HFFc6 (cell line): ENCODE measurements around the gene SRPK2. TPM values are rescaled to one million over a fixed set of nuclear protein-coding genes. Genes with fewer than 3 reads are reported as not detected.

ENCODE experiments used
- DNase-seq: peaks from one replicate; pipeline ENCODE4 v3.0.0-alpha.2; 2018
- H3K27ac Mint-ChIP-seq: 2 replicates; pipeline ENCODE4 v1.8.0; 2020; ENCODE audit warnings: mild to moderate bottlenecking, mixed read lengths
- H3K27me3 Mint-ChIP-seq: 2 replicates; pipeline ENCODE4 v1.8.0; 2021; ENCODE audit warnings: mild to moderate bottlenecking, moderate library complexity, mixed read lengths; ENCODE audit not compliant: insufficient read depth
- H3K36me3 Mint-ChIP-seq: 2 replicates; pipeline ENCODE4 v1.8.0; 2021; ENCODE audit warnings: low read depth, mixed read lengths
- H3K4me1 Mint-ChIP-seq: 2 replicates; pipeline ENCODE4 v1.8.0; 2020; ENCODE audit warnings: low read depth, mixed read lengths
- H3K4me3 Mint-ChIP-seq: 2 replicates; pipeline ENCODE4 v1.8.0; 2020; ENCODE audit warnings: mild to moderate bottlenecking, moderate library complexity, mixed read lengths
- H3K9me3 Mint-ChIP-seq: 2 replicates; pipeline ENCODE4 v1.8.0; 2020; ENCODE audit warnings: mild to moderate bottlenecking, mixed read lengths
- total RNA-seq, 6 experiments: library from RNA; stranded (reverse); fragmentation: NEBNext Ultra II Directional; extraction: Animal tissue kit (Norgen Biotek cat#: 25700); gene quantifications; 2 replicates in 1 of 6; 3 replicates in 5 of 6; pipeline ENCODE4 v1.2.3, GENCODE V29; 2021
- TF ChIP-seq, protein P1 (sequence below): fragments of 200-600 bp; sonication (generic); IDR thresholded peaks from 2 replicates; pipeline ENCODE4 v1.5.0; 2021; ENCODE audit warnings: antibody characterized with exemption, mild to moderate bottlenecking

The SRPK2 gene
- total RNA-seq, 6 experiments from 2014 or later = 45.2 to 49.3 (median 46.7) TPM

DNA sequence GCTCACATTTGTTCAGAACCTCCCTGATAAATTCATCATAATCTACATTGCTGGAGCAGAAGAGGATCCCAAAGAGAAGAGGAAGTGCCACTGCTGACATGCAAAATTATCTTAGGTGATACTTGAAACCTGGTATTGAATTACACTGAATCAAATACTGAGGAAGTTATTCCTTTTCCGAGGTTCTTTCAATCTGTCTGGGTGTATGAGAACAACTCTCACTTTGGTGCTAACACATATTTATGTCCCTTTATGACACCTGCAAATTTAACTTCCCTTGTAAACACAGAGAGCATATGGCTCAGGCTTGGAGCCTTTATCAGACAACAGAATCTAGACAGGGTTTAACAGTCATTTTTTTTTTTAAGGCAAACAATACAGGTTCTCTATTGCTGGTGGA lies 131.4 kb downstream of the SRPK2 start:
- DNase-seq = no peak
- H3K4me1 Mint-ChIP-seq = peaks cover 28% of the 10 kb centered on the region
- no peak overlapping the region for H3K27ac Mint-ChIP-seq
- H3K4me3 Mint-ChIP-seq = no peak overlapping the region
- H3K9me3 Mint-ChIP-seq = peaks cover 15% of the 10 kb centered on the region
- no peaks in the 10 kb centered on the region for H3K27me3 Mint-ChIP-seq
- peaks cover 11% of the 10 kb centered on the region for H3K36me3 Mint-ChIP-seq
- TF ChIP-seq, protein P1, sequence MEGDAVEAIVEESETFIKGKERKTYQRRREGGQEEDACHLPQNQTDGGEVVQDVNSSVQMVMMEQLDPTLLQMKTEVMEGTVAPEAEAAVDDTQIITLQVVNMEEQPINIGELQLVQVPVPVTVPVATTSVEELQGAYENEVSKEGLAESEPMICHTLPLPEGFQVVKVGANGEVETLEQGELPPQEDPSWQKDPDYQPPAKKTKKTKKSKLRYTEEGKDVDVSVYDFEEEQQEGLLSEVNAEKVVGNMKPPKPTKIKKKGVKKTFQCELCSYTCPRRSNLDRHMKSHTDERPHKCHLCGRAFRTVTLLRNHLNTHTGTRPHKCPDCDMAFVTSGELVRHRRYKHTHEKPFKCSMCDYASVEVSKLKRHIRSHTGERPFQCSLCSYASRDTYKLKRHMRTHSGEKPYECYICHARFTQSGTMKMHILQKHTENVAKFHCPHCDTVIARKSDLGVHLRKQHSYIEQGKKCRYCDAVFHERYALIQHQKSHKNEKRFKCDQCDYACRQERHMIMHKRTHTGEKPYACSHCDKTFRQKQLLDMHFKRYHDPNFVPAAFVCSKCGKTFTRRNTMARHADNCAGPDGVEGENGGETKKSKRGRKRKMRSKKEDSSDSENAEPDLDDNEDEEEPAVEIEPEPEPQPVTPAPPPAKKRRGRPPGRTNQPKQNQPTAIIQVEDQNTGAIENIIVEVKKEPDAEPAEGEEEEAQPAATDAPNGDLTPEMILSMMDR = no peak

DNA sequence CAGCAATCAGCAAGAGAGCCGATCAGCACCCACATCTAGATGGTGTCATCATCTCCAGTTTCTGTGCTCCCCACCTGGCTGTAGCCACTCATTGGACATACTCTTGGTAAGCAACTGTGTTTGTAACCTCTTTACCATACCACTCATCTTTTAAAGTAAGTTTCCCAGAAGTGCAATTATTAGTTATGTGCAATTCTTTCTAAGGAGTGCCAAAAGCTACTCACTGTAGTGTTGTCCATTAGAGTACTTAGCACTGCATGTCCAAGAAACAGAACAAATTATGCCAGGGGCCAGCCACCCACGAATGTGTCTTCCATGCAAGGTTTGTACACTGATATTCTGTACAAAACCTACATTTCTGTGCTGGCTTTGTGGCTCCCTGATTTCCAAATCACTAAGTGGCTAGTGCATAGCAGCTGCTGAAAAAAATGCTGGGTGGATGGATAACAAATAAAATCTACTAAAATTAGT lies 131.9 kb downstream of the SRPK2 start:
- no peak overlapping the region for H3K4me3 Mint-ChIP-seq
- no peak for DNase-seq
- TF ChIP-seq, protein P1 = no peak
- H3K9me3 Mint-ChIP-seq = peaks cover 15% of the 10 kb centered on the region
- H3K36me3 Mint-ChIP-seq = peaks cover 11% of the 10 kb centered on the region
- no peaks in the 10 kb centered on the region for H3K27me3 Mint-ChIP-seq
- H3K27ac Mint-ChIP-seq = no peak overlapping the region
- H3K4me1 Mint-ChIP-seq = peaks cover 29% of the 10 kb centered on the region

GRCh38 chr7:105250706-105251105 lies 138.0 kb downstream of the SRPK2 start:
- DNase-seq = no peak
- TF ChIP-seq, protein P1 = no peak
- Mint-ChIP-seq H3K36me3 (no peaks in the 10 kb centered on the region), H3K27ac (no peak overlapping the region), H3K27me3 (no peaks in the 10 kb centered on the region), H3K4me1 (peaks cover 25% of the 10 kb centered on the region), H3K4me3 (no peak overlapping the region), H3K9me3 (no peaks in the 10 kb centered on the region)

DNA sequence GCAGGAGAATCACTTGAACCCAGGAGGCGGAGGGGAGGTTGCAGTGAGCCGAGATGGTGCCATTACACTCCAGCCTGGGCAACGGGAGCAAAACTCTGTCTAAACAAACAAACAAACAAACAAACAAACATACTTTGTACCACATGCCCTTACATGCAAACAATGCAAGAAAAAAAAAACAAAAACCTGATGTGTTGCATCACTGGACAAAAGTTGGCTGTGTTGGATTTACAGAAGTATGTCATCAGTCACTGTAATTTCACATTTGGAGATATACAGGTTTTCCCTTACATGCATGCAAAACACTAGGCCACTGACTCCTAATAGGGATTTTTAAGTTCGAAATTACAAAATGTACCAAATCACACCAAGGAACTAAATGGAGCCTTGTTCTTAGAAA lies 138.5 kb downstream of the SRPK2 start:
- Mint-ChIP-seq H3K4me3 (no peak overlapping the region), H3K27ac (no peak overlapping the region)

GRCh38 chr7:105249216-105249615 lies 139.5 kb downstream of the SRPK2 start:
- Mint-ChIP-seq H3K4me1 (peaks cover 25% of the 10 kb centered on the region), H3K9me3 (no peaks in the 10 kb centered on the region), H3K36me3 (no peaks in the 10 kb centered on the region), H3K4me3 (no peak overlapping the region), H3K27me3 (no peaks in the 10 kb centered on the region), H3K27ac (no peak overlapping the region)
- TF ChIP-seq, protein P1 = no peak
- no peak for DNase-seq

More for the DNA sequence above, 138.5 kb downstream of the SRPK2 start:
- H3K27me3 Mint-ChIP-seq = no peaks in the 10 kb centered on the region
- peaks cover 25% of the 10 kb centered on the region for H3K4me1 Mint-ChIP-seq
- TF ChIP-seq, protein P1 = no peak
- DNase-seq = no peak
- no peaks in the 10 kb centered on the region for H3K9me3 Mint-ChIP-seq
- no peaks in the 10 kb centered on the region for H3K36me3 Mint-ChIP-seq

DNA sequence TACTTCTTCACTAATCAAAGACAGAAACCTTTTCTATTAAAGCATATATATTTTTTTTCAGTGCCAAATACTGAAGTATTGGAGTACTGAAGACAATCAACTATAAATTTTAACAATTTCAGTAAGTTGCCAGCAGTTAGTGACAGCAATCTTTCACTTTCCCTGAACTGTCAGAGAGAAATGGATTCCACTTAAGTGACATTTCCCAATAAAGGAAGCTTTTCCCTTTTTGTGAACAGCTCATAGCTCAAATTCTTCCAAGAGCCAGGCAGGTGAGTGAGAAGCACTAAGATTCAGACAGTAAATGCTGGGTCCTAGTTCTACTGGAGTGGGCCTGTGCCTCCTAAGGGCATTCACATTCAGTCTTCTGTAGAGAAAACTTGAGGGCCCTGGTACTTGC lies 142.0 kb downstream of the SRPK2 start:
- Mint-ChIP-seq H3K4me1 (peaks cover 20% of the 10 kb centered on the region), H3K4me3 (no peak overlapping the region), H3K27ac (no peak overlapping the region), H3K9me3 (no peaks in the 10 kb centered on the region), H3K27me3 (no peaks in the 10 kb centered on the region), H3K36me3 (peaks cover 9% of the 10 kb centered on the region; the same call in 1 of the 2 replicates)
- TF ChIP-seq, protein P1 = no peak
- no peak for DNase-seq
